NCI-H226 (cell line): ENCODE results near the gene DACT3.

ENCODE experiments used
- DNase-seq: peaks from one replicate; pipeline ENCODE4 v3.0.0-alpha.2; 2015

The DACT3 gene, protein sequence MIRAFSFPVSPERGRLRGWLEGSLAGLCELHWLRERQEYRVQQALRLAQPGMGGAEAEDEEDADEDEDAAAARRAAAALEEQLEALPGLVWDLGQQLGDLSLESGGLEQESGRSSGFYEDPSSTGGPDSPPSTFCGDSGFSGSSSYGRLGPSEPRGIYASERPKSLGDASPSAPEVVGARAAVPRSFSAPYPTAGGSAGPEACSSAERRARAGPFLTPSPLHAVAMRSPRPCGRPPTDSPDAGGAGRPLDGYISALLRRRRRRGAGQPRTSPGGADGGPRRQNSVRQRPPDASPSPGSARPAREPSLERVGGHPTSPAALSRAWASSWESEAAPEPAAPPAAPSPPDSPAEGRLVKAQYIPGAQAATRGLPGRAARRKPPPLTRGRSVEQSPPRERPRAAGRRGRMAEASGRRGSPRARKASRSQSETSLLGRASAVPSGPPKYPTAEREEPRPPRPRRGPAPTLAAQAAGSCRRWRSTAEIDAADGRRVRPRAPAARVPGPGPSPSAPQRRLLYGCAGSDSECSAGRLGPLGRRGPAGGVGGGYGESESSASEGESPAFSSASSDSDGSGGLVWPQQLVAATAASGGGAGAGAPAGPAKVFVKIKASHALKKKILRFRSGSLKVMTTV

DNA sequence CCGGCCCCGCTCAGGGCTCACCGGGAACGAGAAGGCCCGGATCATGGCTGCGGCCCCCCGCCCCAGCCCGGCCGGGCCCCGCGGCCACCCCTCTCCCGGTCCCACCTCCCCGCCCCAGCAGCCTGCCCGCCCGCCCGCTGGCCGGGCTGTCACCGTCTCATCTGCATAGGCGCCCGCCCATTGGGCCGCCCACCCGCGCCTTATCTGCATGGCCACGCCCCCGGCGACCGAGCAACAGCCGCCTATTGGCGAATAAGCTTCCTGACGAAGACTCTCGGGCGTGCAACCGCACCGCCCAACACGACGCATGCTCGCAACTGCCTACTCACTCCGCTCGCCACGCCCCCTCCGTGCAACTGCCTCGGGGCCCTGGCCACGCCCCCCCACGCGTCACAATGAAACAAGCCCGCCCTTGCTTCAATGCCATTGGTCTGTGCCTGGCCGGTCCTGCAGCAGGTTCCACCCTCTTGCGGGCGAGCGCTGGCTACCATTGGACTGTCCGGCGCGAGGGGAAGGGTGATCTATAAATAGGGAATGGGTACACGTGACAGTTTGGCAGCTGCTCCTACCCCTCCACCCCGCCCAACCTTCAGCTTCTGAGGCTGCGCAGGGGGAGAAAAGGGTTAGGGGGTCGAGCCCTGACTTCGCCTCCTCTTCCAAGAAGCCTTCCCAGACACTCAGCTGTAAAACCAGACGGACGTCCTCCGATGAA is at the start of gene DACT3:
DACT3 (minus strand) TSS at position 163 of the 712 bp plus-strand sequence; CDS start at position 45, 118 bp downstream.
- peak; percentile 98 for DNase-seq

DNA sequence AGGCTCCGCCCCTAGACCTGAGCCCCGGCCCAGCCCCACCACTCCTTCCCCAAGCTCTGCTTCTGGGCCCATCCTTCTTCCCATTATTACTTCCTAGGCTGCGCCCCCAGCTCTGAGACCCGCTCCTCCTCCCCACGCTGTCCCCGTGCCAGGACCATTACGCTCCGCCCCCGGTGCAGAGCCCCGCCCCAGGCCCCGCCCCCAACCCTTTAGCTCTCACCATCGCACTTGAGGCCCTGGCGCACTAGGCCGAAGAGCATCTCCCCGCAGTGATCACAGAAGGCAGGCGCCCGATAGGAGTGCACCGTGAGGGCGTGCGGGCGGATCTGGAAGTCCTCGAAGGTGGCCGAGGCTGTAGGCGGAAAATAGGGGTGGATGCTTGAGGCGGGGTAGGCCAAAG is 49.7 kb upstream of the DACT3 start:
- no peak for DNase-seq

DNA sequence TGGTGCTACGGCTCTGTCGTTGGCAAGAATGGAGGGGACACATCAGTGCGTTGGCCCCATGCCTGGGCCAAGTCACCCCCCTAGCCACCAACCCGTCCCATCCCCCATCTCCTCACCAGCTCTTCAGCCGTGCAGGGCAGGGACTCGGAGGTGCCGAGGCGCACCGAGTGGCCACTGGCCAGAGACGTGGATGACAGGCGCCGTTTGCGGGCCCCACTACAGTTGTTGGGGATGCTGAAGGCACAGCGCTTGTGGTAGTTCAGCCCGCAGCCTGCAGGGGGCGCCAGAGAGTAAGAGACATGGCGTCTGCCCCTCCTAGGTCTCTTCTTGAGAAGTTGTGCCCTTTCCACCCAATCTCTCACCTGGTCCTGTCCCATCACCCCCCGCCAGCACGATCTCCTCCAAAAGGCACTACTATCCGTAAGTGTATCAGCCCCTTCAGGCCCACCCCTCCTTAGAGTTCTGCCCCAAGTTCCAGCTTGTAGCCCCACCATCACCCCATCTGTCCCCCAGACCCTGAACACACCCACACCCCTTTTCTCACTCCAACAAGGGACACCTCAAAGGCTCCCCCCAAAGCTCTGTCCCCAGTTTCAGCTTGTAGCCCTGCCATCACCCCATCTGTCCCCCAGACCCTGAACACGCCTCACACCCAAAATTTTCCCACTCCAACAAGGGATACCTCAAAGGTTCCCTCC is 43.5 kb upstream of the DACT3 start:
- no peak for DNase-seq

DNA sequence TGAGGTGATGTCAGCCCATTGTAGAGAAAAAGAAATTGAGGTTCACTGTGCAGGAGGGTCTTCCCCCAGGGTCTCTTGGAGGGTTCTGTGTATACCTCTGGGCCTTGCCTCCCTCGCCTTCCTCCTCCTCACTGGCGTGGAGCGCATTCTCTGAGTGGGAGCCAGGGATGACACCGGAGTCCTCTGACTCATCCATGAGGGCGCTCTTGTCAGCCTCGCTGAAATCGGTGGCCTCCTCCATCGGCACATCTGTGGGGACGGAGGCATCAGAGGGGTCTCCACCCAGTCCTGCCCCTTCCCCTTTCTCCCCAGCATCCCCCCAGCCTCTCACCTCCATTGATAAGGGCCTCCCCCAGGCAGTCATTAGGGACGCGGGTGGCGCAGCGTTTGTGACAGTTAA is 39.7 kb upstream of the DACT3 start:
- DNase-seq: no peak

DNA sequence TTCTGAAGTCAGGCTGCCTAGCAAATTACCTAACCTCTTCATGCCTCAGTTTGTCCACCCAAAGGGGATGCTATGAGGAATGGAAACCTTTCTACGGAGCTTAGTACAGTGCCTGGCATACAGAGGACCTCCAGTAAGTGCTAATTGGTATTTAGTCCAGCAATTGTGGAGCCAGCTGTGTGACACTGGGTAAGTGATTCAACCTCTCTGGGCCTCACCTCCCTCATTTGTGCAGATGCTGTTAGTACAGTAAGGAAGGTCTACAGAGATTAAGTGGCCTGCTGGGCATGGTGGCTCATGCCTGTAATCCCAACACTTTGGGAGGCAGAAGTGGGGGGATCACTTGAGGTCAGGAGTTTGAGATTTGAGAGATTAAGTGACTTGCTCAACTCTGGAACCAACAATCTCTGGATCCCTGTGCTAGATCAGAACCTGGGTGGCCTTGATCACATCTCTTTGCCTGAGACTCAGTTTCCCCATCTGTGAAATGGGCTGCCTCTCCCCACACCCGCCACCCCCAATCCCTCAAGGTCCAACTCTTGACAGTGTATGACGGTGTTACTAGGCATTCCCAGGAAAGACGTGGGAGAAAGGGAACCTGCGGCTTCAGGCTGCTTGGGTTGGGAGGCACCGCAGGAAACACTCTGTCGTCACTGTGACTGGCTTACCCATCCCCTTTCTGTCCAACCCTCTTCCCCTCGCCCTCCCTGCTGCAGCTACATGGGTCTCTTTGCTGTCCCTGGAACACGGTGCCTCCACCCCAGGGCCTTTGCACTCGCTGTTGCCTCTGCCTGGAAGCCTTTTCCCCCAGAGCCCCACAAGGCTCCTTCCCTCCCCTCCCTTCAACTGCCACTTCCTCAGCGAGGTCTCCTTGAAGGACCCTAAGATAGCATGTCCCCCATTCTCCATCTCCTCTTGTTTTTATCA is 37.7 kb upstream of the DACT3 start:
- no peak for DNase-seq

DNA sequence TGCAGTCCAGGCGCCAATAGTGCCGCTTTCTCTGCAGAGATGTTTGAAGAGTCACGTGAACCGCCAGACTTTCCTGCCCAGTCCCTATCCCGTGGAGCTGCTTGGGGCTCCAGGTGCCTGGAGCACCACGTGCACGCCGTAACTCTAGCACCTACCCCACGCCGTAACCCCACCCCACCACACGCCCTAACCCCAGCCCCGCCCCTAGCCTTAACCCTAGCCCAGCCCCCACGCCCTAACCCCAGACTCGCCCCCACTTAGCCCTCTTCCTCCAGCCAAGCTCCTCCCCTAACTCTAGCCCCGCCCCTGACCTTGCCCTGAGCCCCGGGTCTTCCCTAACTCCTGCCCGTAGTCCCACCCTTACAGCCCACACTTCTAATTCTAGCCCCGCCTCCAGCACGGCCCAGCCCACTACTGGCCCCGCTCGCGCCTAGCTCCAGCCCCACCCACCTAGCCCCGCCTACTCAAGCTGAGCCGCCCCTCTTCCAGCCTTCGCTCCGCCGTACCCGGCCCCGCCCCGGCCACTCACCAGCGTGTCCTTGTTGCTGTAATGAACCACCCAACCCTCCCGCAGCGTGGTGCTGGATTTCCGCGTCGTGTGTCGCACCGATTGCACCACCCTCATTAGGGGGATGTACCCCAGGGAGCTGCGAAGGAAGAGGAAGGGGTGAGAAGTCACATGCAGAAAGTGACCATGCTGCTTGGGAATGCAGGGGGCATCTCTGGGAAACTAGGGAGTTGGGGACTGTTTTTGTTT is 36.4 kb upstream of the DACT3 start:
- peak; percentile 90 for DNase-seq

DNA sequence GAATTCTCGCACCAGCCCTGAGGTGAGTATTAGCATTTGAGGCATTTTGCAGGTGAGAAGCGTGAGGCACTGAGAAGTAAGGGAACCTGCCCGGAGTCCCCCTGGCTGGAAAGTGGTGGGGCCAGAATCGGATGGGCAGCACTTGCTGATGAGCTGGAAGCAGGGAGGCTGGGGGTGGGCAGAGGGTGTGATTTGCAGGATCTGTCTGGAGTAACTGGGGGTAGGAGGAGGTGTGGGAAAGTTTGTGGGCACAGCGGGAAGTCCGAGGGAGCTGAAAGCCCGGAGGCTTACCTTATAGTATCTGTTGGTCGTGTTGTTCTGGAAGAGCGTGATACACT is 35.9 kb upstream of the DACT3 start:
- no peak for DNase-seq

DNA sequence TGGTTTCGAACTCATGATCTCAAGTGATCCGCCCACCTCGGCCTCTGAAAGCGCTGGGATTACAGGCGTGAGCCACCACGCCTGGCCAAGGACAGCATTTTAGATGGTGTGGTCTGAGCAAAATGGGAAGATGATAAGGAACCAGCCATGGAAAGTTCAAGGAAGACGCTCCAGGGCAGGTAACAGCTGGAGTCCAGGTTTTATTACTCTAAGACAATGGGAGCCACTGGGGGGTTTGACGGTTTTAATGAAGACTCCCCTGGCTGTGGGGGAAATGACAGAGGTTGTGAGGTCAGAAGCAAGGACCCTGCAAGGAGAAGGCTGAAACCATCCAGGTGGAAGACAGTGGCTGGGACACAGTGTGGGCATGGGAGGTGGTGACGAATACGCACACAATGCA is 35.1 kb upstream of the DACT3 start:
- no peak for DNase-seq

DNA sequence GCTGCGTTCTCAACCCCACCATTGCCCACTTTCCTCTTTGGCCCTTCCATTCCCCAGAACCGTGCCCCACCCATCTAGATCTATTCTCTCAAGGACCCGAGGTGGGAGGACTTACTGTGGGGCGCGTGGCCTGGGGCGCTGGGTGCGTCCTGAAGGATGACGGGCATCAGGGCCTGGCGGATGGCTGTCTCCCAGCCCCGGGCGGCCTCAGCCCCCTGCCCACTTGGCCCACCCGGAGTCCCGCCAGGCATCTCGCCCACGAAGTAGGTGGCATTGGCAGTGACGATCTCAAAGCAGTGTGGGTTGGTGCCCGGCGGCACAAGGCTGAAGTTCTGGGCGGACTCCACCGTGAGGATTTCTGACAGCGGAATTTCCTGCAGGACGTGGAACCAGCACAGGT is 32.8 kb upstream of the DACT3 start:
- DNase-seq: no peak

DNA sequence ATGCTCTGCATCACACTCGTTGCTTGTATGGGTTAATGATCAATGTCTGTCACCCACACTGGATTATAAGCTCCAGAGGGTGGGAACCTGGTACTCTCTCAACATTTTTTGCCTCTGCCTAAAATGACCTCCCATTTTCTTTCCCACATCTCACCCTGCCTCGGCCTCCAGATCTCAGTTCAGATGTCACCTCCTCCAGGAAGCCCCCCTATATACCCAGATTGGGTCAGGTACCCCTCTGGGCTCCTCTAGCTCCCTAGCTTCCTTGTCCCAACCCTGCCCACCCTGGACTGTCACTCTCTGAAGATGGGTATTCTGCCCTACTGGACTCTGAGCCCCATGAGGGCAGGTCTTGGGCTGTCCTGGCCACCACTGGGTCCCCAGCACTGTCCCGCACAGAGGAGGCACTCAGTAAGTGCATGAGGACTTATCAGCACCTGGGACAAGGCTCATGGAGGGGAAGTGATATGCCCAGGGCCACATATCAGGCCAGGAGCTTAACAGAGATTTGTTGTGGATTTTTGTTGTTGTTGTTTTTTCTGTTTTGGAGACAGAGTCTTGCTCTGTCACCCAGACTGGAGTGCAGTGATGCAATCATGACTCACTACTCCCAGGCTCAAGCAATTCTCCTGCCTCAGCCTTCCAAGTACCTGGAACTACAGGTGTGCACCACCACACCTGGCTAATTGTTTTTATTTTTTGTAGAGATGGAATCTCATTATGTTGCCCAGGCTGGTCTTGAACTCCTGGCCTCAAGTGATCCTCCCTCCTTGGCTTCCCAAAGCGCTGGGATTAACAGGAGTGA is 32.1 kb upstream of the DACT3 start:
- DNase-seq: no peak

DNA sequence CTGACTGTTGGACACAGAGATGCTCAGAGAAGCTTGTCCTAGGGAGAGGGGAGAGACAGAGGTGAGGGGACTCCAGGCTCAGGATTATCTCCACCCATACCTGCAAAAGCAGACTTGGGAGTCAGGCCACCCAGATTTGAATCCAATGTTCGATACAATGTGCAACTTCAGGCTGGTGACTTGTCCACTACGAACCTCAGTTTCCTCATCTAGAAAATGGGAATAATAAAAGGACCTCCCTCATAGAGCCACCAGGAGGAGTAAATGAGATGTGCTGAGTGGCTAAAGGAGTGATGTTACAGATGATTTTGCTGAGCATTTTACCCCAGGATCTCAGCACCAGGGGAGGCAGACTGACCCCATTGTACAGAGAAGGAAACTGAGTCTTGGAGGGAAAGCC is 31.0 kb upstream of the DACT3 start:
- no peak for DNase-seq

DNA sequence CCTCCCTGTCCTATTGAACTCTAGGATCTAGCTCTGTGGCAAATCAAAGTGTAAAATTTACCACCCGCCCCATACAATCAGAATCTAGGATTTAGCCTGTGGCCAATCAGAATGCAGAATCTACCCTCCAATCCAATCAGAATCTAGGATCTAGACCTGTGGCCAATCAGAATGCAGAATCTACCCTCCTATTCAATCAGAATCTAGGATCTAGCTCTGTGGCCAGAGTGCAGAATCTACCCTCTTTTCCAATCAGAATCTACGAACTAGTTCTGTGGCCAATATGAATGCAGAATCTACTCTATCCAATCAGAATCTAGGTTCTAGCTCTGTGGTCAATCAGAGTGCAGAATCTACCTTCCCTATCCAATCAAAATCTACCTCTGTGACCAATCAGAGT is 30.1 kb upstream of the DACT3 start:
- no peak for DNase-seq

DNA sequence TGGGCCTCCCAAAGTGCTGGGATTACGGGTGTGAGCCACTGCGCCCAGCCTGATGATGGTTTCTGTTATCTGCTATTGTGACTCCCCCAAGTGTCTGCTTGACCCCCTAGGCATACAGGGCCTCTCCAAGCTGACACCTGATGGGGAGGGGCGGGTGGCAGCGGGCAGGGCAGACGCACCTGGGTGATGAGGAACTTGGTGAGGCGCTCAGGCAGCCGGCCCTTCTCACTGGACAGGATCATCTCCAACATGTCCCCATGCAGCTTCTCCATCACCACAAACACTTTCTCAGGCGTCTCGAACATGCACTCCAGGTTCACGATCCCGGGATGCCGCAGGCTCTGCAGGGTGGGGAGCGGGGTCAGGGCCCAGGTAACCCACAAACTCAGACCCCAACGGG is 28.4 kb upstream of the DACT3 start:
- DNase-seq: no peak

DNA sequence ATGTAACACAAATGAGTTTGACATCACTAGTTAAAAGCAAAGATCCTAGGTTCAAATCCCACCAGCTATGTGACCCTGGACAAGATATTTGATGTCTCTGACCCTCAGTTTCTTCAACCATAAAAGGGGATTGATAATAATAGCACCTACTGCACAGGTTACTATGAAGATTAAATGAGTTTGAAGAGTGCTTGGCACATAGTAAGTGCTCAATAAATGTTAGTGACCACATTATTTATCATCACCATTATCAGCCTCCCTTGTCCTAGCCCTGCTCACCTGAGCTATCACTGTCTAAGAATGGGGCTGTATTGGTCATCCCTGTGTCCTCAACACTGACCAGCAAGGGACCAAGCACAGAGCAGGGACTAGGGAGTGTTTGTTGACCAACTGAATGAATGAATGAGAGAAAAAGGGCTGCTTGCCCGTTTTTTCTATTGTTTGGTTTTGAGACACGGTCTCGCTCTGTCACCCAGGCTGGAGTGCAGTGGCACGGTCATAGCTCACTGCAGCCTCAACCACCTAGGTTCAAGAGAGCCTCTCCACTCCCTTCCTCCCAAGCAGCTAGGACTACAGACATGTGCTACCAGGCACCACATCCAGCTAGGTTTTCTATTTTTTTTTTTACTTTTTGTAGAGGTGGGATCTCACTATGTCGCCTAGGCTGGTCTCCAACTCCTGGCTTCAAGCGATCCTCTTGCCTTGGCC is 26.6 kb upstream of the DACT3 start:
- no peak for DNase-seq

DNA sequence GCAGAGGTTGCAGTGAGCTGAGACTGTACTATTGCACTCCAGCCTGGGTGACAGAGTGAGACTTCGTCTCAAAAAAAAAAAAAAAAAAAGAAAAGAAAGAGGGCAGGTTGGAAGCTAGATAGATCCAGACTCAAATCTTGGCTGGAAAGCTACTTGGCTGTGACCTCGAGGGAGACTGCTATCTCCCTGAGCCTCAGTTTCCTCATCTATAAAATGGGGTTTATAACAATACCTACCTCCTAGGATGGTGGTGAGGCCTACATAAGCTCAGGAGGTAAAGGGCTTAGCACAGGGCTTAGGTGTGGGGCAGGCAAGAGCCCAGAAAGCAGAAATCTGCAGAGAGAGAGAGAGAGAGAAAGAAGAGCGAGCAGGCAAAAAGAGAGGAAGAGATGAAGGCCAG is 24.2 kb upstream of the DACT3 start:
- DNase-seq: no peak

DNA sequence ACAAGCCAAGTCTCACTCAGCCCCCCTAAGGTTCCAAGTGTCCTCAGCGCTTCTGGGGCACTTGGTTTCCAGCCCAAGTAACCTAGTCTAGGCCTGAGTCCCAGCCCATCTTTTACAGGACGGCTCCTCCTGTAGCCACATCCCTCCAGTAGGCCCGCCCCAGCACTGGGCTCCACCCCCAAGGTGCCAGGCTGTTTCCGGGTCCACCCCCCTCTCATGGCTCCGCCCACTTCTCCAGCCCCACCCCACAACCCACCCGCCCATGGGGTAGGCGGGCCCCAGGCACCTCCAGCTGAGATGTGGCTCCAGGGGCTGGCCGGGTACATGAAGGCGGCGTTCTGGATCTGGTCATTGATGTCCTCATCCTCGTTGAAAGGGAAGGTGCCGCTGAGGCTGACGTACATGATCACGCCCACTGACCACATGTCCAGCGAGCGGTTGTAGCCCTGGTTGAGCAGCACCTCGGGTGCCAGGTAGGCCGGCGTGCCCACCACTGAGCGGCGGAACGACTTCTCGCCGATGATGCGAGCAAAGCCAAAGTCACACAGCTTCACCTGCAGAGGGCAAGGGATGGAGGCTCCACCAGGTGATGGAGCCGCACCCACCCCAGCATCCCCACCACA is 17.2 kb upstream of the DACT3 start:
- DNase-seq: no peak

DNA sequence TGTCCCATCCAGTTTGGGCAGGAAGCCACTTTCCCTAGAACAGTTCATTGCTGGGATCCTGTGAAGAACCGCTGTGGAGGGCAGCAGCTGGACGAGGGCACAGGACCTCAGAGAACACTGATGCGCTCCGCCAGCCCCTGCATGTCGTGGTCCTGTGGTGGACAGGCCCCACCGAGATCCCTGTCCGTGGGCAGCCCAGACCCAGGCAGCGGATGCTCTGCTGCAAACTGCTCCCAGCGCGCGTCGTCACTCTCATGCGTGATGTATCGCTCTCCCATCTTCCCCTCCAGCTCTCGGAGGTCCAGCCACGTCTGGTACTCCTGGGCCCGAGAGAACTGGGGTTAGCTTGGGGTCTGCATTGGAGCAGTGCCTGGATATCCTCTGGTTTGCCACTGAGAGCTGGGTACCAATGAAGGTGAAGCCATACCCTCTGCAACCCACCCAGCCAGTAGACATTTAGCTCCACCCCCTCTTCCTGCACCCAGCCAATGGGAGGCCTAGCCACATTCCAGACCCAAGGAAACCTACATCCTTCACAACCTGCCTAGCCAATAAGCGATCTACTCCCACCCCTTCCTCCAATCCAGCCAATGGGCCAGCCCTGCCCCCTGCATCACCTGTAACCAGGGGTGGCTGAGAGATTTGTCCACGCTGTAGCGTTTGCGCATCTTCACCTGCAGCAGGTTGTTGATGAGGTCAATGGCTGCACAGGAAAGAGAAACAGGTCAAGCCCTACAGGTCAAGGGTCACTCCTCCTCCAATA is 13.6 kb upstream of the DACT3 start:
- DNase-seq: peak; percentile 55

DNA sequence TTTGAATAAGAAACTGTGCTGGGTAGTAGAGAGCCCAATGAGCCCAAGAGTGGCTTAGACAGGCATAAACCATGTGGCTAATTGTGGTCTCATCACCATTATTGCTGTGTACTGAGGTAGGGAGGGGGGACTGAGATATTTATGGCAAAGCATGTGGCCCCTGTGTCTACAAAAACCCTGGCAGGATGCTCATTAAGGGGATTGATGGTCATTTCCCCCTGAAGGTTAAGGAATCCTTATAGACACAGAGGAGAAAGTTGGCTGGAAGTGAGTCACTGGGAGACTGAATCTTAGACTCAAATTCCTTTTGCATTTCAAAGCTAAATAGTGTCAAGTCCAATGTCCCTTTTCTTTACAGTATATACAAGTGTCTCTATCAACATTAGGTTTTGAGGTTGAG is 9.8 kb upstream of the DACT3 start:
- no peak for DNase-seq

DNA sequence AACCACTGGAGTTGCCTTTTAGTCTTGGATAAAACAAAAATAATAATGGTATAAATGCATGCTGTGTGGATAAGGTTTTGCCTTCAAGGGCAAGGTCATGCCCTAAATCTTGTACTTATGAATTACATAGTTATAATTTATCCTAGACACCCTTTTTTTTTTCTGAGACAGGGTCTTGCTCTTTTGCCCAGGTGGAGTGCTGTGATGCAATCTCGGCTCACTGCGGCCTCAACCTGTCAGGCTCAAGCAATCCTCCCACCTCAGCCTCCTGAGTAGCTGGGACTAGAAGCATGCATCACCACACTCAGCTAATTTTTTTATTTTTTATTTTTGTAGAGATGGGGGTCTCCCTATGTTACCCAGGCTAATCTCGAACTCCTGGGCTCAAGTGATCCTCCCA is 7.7 kb upstream of the DACT3 start:
- DNase-seq: no peak
